ENCODE results near the gene HES3.
A peak's percentile ranks its signal among the peaks of the same experiment; 100 is the strongest.

HES3 gene

DNA sequence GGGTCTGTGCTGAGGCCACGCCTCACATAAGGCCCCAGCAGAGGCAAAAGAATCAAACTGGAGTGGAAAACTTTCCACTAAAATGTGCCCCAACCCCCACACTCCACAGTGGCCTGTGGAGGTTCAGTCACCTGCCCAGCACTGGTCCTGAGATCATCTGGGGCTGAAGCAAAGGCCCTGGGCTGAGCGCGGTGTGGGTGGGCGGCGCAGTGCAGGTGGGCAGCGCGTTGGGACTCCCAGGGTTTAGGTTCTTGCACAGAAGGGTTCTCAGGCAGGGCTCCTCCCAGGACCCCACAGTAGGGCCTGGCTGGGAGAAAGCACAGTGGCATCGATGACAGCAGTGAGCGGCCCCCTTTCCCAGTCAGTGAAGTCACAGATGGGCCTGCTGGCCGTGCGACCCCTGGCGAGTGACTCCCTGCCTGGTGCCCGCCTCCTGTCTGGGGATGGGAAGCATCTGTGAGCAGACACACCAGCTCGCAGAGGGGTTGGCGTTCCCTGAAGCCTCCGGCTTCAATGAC lies 30.7 kb downstream of the HES3 start:
- peak overlapping the region; percentile 54 for H3K27ac ChIP-seq
- DNase-seq (ENCODE audit: low spot score), result no peak
- ChIA-PET POLR2A (ENCODE audit: low non-redundant PET) (no interaction called here), CTCF (interaction anchor here (0.6 kb wide), 1 partner anchor 55 kb away, joined by 3 read pairs; no protein-coding TSS in a partner anchor)
- TF ChIP-seq, protein P1, sequence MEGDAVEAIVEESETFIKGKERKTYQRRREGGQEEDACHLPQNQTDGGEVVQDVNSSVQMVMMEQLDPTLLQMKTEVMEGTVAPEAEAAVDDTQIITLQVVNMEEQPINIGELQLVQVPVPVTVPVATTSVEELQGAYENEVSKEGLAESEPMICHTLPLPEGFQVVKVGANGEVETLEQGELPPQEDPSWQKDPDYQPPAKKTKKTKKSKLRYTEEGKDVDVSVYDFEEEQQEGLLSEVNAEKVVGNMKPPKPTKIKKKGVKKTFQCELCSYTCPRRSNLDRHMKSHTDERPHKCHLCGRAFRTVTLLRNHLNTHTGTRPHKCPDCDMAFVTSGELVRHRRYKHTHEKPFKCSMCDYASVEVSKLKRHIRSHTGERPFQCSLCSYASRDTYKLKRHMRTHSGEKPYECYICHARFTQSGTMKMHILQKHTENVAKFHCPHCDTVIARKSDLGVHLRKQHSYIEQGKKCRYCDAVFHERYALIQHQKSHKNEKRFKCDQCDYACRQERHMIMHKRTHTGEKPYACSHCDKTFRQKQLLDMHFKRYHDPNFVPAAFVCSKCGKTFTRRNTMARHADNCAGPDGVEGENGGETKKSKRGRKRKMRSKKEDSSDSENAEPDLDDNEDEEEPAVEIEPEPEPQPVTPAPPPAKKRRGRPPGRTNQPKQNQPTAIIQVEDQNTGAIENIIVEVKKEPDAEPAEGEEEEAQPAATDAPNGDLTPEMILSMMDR (conservative IDR thresholded peaks at IDR 0.05; ENCODE audit: low read depth), result no peak

DNA sequence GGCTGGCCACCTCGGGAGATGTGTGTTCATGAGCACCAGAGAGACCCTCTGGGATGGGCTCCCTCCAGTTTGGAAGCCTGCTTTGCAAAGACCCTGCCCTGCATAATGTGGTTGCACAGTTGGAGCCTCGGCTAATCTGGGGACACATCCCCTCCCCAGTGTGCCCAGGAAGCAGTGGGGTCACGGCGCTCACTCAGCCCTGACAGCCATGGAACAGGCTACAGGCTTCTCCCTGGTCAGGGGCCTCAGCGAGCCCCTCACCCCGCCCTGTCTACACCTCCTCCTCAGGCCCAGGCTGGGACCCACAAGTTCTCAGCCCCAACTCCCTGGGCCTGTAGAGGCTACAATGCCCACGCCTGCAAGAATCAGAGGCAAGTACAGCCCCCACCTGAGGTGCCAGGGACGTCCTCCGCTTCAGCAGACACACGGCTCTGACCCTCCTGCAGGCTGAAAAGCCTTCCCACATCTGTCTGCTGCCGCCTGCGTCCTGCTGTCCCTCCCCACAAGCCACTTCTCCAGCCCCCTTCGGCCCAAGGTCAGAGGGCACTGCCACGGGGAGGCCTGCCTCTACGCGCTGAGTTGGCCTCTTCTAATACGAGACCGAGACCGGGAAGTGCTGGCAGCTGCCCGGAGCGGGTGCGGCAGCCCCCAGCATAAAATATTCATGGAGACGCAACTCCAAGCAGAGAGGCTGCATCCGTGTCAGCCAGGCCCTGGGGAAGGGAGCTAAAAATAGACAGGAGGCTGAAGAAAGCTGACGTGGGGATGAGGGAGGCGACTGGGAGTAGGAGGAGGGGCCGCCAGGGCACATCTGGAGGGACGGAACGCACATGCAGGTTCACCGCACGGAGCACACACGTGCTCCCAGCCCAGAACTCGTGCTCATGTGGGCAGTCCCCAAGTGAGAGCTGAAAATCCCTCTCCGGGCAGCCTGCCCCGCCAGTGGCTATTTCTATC lies 32.1 kb downstream of the HES3 start:
- TF ChIP-seq, protein P1 (conservative IDR thresholded peaks at IDR 0.05; ENCODE audit: low read depth), result no peak
- ChIA-PET POLR2A (ENCODE audit: low non-redundant PET) (no interaction called here), CTCF (interaction anchor here (0.7 kb wide), 1 partner anchor 8 kb away, joined by 3 read pairs; no protein-coding TSS in a partner anchor)
- DNase-seq (ENCODE audit: low spot score), result no peak
- H3K27ac ChIP-seq, result peak overlapping the region; percentile 15; the same call in 1 of the 2 replicates

DNA sequence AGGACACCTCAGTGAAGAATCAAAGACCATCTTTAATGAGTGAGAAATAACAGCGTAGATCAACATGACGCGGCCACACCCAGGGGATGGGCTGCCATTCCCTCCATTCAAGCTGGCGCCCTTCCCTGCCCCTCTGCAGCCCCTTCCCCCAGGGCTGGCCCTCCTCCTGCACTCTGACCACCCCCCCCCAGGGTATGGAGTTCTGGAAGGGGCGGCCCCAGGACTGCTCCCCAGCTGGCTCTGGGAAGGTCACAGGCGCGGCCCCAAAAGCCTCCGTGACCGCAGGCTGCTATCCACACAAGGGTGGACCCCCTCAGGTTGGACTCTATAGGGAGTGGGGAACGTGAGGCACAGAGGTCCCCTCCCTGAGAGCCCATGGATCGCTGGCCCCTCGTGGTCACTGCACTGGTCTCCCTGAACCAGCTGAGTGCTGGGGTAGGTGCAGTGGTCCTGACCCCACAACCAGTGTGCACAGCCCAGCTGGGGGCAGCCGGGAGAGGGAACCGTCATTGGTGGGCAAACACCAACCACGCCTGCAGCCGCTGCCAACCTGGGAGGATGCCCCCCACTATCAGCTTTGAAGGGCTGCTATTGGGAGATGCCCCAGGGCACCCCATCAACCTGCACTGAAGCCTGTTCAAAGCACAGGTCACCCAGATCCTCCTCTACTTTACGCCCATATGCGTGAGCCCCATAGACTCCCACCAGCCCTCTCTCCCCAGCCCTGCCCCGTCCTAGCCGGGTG lies 33.0 kb downstream of the HES3 start:
- ChIA-PET POLR2A (ENCODE audit: low non-redundant PET) (no interaction called here), CTCF (interaction anchor here (0.7 kb wide), 1 partner anchor 9 kb away, joined by 3 read pairs; no protein-coding TSS in a partner anchor)
- DNase-seq (ENCODE audit: low spot score), result no peak
- peak overlapping the region; percentile 15; the same call in 1 of the 2 replicates for H3K27ac ChIP-seq
- TF ChIP-seq, protein P1 (conservative IDR thresholded peaks at IDR 0.05; ENCODE audit: low read depth), result no peak

DNA sequence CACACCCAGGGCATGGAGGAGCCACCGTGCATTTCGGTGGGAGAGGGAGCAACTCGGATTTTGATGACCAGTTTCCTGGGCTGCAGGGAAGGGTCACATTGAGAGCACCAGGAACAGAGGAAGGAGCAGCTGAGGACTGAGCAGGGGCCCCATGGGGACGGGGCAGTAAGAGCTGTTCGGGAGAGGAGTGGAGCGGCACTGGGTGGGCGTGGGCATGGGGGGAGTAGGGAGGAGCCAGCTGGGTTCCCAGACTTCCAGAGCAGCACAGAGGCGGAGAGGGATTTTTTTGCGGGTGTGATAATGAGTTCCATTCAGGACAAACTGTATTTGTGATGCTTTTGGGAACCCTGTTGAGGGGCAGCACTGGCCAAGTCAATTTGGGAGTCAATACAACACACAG lies 34.3 kb downstream of the HES3 start:
- TF ChIP-seq, protein P1 (conservative IDR thresholded peaks at IDR 0.05; ENCODE audit: low read depth), result no peak
- ChIA-PET CTCF (interaction anchor here (0.6 to 0.7 kb wide), 2 partner anchors 32 to 353 kb away, joined by 3 to 4 read pairs; no protein-coding TSS in a partner anchor), POLR2A (ENCODE audit: low non-redundant PET) (no interaction called here)
- no peak for DNase-seq (ENCODE audit: low spot score)
- peak overlapping the region; percentile 13; the same call in 1 of the 2 replicates for H3K27ac ChIP-seq

DNA sequence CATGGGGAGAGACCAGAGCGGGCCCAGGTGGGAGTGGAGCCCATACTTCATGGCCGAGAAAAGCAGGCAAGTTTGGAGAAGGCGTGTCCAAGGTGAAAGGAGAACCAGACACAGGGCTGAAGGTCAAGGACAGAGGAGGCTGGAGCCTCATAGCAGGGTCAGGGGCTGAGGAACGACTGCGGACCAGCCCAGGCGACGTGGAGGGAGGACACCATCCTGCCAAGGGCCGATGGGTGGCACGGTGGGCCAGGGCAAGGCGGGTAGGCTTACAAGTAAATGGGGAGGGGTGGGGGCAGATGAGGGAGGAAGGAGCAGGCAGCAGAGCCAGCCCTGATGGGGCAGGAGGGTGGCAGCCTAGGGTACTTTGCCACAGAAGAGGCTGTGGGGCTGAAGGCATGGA lies 35.1 kb downstream of the HES3 start:
- peak overlapping the region; percentile 13; the same call in 1 of the 2 replicates for H3K27ac ChIP-seq
- ChIA-PET CTCF (interaction anchor here (0.6 kb wide), 2 partner anchors 32 to 352 kb away, joined by 3 read pairs; no protein-coding TSS in a partner anchor), POLR2A (ENCODE audit: low non-redundant PET) (no interaction called here)
- DNase-seq (ENCODE audit: low spot score), result no peak
- TF ChIP-seq, protein P1 (conservative IDR thresholded peaks at IDR 0.05; ENCODE audit: low read depth), result no peak
